ENCODE measurements around the gene AQP7.
"Not testable (repeated sequence)": the region's sequence is repeated elsewhere in the genome, so short reads cannot be mapped to it uniquely, and the experiment has no call there.

The AQP7 gene

GRCh38 chr9:33402371-33402770, at the start of gene AQP7:
Gene AQP7, minus strand, starts transcription at chr9:33402568. Its CDS starts 1,306 bp downstream, at chr9:33401262.
- DNase-seq: not testable (repeated sequence)

- DNase-seq: no peak
Observed at GRCh38 chr9:33450621-33451146, 48.3 kb upstream of the AQP7 start.

- no peak for DNase-seq
Observed at GRCh38 chr9:33449715-33450114, 47.3 kb upstream of the AQP7 start.

- DNase-seq: no peak
Observed at GRCh38 chr9:33447799-33448553, 45.6 kb upstream of the AQP7 start.

- DNase-seq: peak; percentile 77
Observed at GRCh38 chr9:33446946-33447798, 44.8 kb upstream of the AQP7 start, which contains the start of gene AQP3. Gene AQP3, minus strand, starts transcription at chr9:33447593. Its CDS starts 63 bp downstream, at chr9:33447530.

- DNase-seq: peak; percentile 33
Observed at GRCh38 chr9:33446240-33446945, 44.0 kb upstream of the AQP7 start.

- no peak for DNase-seq
Observed at GRCh38 chr9:33445389-33446239, 43.2 kb upstream of the AQP7 start.

GRCh38 chr9:33443464-33444154, 41.2 kb upstream of the AQP7 start:
- peak; percentile 19 for DNase-seq

- DNase-seq: no peak
Observed at GRCh38 chr9:33443047-33443446, 40.7 kb upstream of the AQP7 start.

GRCh38 chr9:33442125-33442524, 39.8 kb upstream of the AQP7 start:
- no peak for DNase-seq

- no peak for DNase-seq
Observed at GRCh38 chr9:33440609-33441008, 38.2 kb upstream of the AQP7 start.

GRCh38 chr9:33440204-33440603, 37.8 kb upstream of the AQP7 start:
- no peak for DNase-seq

- no peak for DNase-seq
Observed at GRCh38 chr9:33439731-33440130, 37.4 kb upstream of the AQP7 start.

GRCh38 chr9:33438926-33439680, 36.7 kb upstream of the AQP7 start:
- no peak for DNase-seq

GRCh38 chr9:33437898-33438297, 35.5 kb upstream of the AQP7 start:
- no peak for DNase-seq

GRCh38 chr9:33437205-33437604, 34.8 kb upstream of the AQP7 start:
- no peak for DNase-seq

GRCh38 chr9:33436445-33436844, 34.1 kb upstream of the AQP7 start:
- DNase-seq: no peak

- DNase-seq: no peak
Observed at GRCh38 chr9:33435821-33436277, 33.5 kb upstream of the AQP7 start.

GRCh38 chr9:33434317-33435105, 32.1 kb upstream of the AQP7 start:
- no peak for DNase-seq

- no peak for DNase-seq
Observed at GRCh38 chr9:33433871-33434270, 31.5 kb upstream of the AQP7 start.

All from DMS 273 treated with DMSO at 0.1 percent for 48 hours (cell line).